ENCODE data around the gene SLC2A3.
"Not testable (repeated sequence)": the region's sequence is repeated elsewhere in the genome, so short reads cannot be mapped to it uniquely, and the experiment has no call there.

Gene SLC2A3

GRCh38 chr12:7916936-7917335 lies 19.1 kb downstream of the SLC2A3 start:
- DNase-seq (ENCODE audit: low spot score) = no peak

GRCh38 chr12:7915661-7916403 lies 20.2 kb downstream of the SLC2A3 start:
- no peak for DNase-seq (ENCODE audit: low spot score)

GRCh38 chr12:7910106-7910505 lies 25.9 kb downstream of the SLC2A3 start:
- DNase-seq (ENCODE audit: low spot score) = not testable (repeated sequence)

GRCh38 chr12:7907009-7907408 lies 29.0 kb downstream of the SLC2A3 start:
- DNase-seq (ENCODE audit: low spot score) = no peak

- not testable (repeated sequence) for DNase-seq (ENCODE audit: low spot score)
Measured at GRCh38 chr12:7906303-7906702, 29.7 kb downstream of the SLC2A3 start.

- not testable (repeated sequence) for DNase-seq (ENCODE audit: low spot score)
Measured at GRCh38 chr12:7905600-7906125, 30.3 kb downstream of the SLC2A3 start.

GRCh38 chr12:7905071-7905470 lies 30.9 kb downstream of the SLC2A3 start:
- DNase-seq (ENCODE audit: low spot score) = no peak

- not testable (repeated sequence) for DNase-seq (ENCODE audit: low spot score)
Measured at GRCh38 chr12:7902416-7902815, 33.6 kb downstream of the SLC2A3 start.

GRCh38 chr12:7899755-7900154 lies 36.2 kb downstream of the SLC2A3 start:
- no peak for DNase-seq (ENCODE audit: low spot score)

- not testable (repeated sequence) for DNase-seq (ENCODE audit: low spot score)
Measured at GRCh38 chr12:7896726-7897125, 39.3 kb downstream of the SLC2A3 start.

- DNase-seq (ENCODE audit: low spot score) = no peak
Measured at GRCh38 chr12:7892186-7892980, 43.6 kb downstream of the SLC2A3 start.

- DNase-seq (ENCODE audit: low spot score) = no peak
Measured at GRCh38 chr12:7884689-7885088, 51.3 kb downstream of the SLC2A3 start.

GRCh38 chr12:7881736-7882120 lies 54.3 kb downstream of the SLC2A3 start:
- not testable (repeated sequence) for DNase-seq (ENCODE audit: low spot score)

- not testable (repeated sequence) for DNase-seq (ENCODE audit: low spot score)
Measured at GRCh38 chr12:7880952-7881735, 54.8 kb downstream of the SLC2A3 start.

- DNase-seq (ENCODE audit: low spot score) = no peak
Measured at GRCh38 chr12:7879246-7879645, 56.7 kb downstream of the SLC2A3 start.

GRCh38 chr12:7877420-7877819 lies 58.6 kb downstream of the SLC2A3 start:
- no peak for DNase-seq (ENCODE audit: low spot score)

GRCh38 chr12:7872566-7873319 lies 63.2 kb downstream of the SLC2A3 start, which contains the start of gene SLC2A14:
TSS of gene SLC2A14 (minus strand) at chr12:7872915. CDS start at chr12:7869880, 3,035 bp downstream.
- DNase-seq (ENCODE audit: low spot score) = no peak

- DNase-seq (ENCODE audit: low spot score) = no peak
Measured at GRCh38 chr12:7870335-7870734, 65.7 kb downstream of the SLC2A3 start.
